Spleen (tissue), 7 donors: Measurements from ENCODE around the gene SLC10A2.
"Not testable (repeated sequence)": the region's sequence is repeated elsewhere in the genome, so short reads cannot be mapped to it uniquely, and the experiment has no call there.

ENCODE experiments used
- CTCF ChIP-seq, 11 experiments: fragments of 200-600 bp in 7 of 11; fragments of 450-650 bp in 4 of 11; sonication (generic) in 4 of 11; IDR thresholded peaks in 8 of 11; conservative IDR thresholded peaks in 3 of 11; 1 replicate in 7 of 11; 2 replicates in 4 of 11; pipeline versions ENCODE4 v1.4.0 to v1.8.0; 2016 to 2021; ENCODE audit warnings: antibody characterized with exemption in 11 of 11, inconsistent platforms in 4 of 11, mild to moderate bottlenecking in 1 of 11
- POLR2AphosphoS5 ChIP-seq, 3 donors: sonication (generic); formaldehyde crosslinking; IDR thresholded peaks; one replicate each; pipeline ENCODE4 v1.5.1; 2017; ENCODE audit warnings: antibody characterized with exemption in 3 of 3
- donor health status: DM: no; HTN: no; CAD: no; lungs with moderate emphysema.
- donor health status: DM: no; HTN: no; CAD: no.
- donor health status: DM: no; HTN: no; CAD: no.

GRCh38 chr13:103093649-103094048, 27.4 kb upstream of the SLC10A2 start:
- TF ChIP-seq CTCF (IDR thresholded peaks at IDR 0.05 in 8 of 11, conservative IDR thresholded peaks at IDR 0.05 in 3 of 11); POLR2AphosphoS5 (IDR thresholded peaks at IDR 0.05): not testable (repeated sequence)
